Measurements from ENCODE around the gene LHX5. TPM values are rescaled to one million over a fixed set of nuclear protein-coding genes. Genes with fewer than 3 reads are reported as not detected.

LHX5 gene
- total RNA-seq, 1 donor from 2014 or later = not detected

- intact Hi-C loops (cut with DNase I) = no loop called here
- TF ChIP-seq CTCF (IDR thresholded peaks at IDR 0.05) = no peak
- Histone ChIP-seq H3K4me1 (peaks cover 13% of the 10 kb centered on the region), H3K9me3 (no peaks in the 10 kb centered on the region), H3K27me3 (no peaks in the 10 kb centered on the region), H3K27ac (no peak overlapping the region), H3K36me3 (no peaks in the 10 kb centered on the region), H3K4me3 (no peak overlapping the region)
- ATAC-seq (peak; percentile 52), DNase-seq (no peak)
Measured at GRCh38 chr12:113416091-113416754, 55.4 kb downstream of the LHX5 start.

GRCh38 chr12:113414519-113415038 is 57.1 kb downstream of the LHX5 start:
- no peak for TF ChIP-seq CTCF (IDR thresholded peaks at IDR 0.05)
- Histone ChIP-seq H3K27me3 (peaks cover 5% of the 10 kb centered on the region), H3K4me1 (peaks cover 13% of the 10 kb centered on the region), H3K9me3 (no peaks in the 10 kb centered on the region), H3K36me3 (no peaks in the 10 kb centered on the region), H3K27ac (no peak overlapping the region), H3K4me3 (no peak overlapping the region)
- DNase-seq = no peak
- ATAC-seq = no peak
- intact Hi-C loops (cut with DNase I) = no loop called here

- DNase-seq = no peak
- no peak overlapping the region for H3K27ac ChIP-seq
- peaks cover 5% of the 10 kb centered on the region for H3K27me3 ChIP-seq
- intact Hi-C loops (cut with DNase I) = no loop called here
- no peaks in the 10 kb centered on the region for H3K36me3 ChIP-seq
- TF ChIP-seq CTCF (IDR thresholded peaks at IDR 0.05) = no peak
- H3K4me3 ChIP-seq = no peak overlapping the region
- H3K4me1 ChIP-seq = peaks cover 6% of the 10 kb centered on the region
- ATAC-seq = peak; percentile 34
- no peaks in the 10 kb centered on the region for H3K9me3 ChIP-seq
Measured at GRCh38 chr12:113413488-113413939, 58.2 kb downstream of the LHX5 start.

Other genes with a start within 250 kb of the LHX5 start
- gene SLC8B1, start 136.8 kb downstream of the LHX5 start, total RNA-seq = 42.8 TPM
- 41.0 TPM for gene PLBD2, start 113.3 kb downstream of the LHX5 start, total RNA-seq
- 2.4 TPM for gene SDS, start 68.0 kb downstream of the LHX5 start, total RNA-seq
- gene SDSL, start 49.5 kb downstream of the LHX5 start, total RNA-seq = 10.7 TPM